Liver (tissue), 3 donors: Measurements from ENCODE around the gene KCNK3.

Source experiments
- TAF1 ChIP-seq: conservative IDR thresholded peaks from 2 replicates; pipeline ENCODE4 v1.6.1; 2016; ENCODE audit warnings: antibody characterized with exemption, mild to moderate bottlenecking
- TF ChIP-seq, protein P1 (sequence below): fragments of 150-350 bp; IDR thresholded peaks from 2 replicates; pipeline ENCODE4 v1.5.1; 2017; ENCODE audit warnings: improper control_type of control experiment, low read depth, low read length; ENCODE audit not compliant: missing input control
- donor health status: healthy.
- donor health status: healthy.

- TF ChIP-seq, protein P1, sequence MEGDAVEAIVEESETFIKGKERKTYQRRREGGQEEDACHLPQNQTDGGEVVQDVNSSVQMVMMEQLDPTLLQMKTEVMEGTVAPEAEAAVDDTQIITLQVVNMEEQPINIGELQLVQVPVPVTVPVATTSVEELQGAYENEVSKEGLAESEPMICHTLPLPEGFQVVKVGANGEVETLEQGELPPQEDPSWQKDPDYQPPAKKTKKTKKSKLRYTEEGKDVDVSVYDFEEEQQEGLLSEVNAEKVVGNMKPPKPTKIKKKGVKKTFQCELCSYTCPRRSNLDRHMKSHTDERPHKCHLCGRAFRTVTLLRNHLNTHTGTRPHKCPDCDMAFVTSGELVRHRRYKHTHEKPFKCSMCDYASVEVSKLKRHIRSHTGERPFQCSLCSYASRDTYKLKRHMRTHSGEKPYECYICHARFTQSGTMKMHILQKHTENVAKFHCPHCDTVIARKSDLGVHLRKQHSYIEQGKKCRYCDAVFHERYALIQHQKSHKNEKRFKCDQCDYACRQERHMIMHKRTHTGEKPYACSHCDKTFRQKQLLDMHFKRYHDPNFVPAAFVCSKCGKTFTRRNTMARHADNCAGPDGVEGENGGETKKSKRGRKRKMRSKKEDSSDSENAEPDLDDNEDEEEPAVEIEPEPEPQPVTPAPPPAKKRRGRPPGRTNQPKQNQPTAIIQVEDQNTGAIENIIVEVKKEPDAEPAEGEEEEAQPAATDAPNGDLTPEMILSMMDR: no peak
- TF ChIP-seq TAF1: no peak
These were observed 51.3 kb downstream of the KCNK3 start for GRCh38 chr2:26743852-26744251.
